ENCODE data around the gene TNFSF10.
A peak's percentile ranks its signal among the peaks of the same experiment; 100 is the strongest.
"Not testable (repeated sequence)": the region's sequence is repeated elsewhere in the genome, so short reads cannot be mapped to it uniquely, and the experiment has no call there.

The TNFSF10 gene

GRCh38 chr3:172522871-172523818 lies at the start of gene TNFSF10:
TSS of gene TNFSF10 (minus strand) at chr3:172523430. CDS start at chr3:172523384, 46 bp downstream.
- H3K27me3 Mint-ChIP-seq: no peaks in the 10 kb centered on the region
- peak; percentile 95 for ATAC-seq
- peaks cover 48% of the 10 kb centered on the region for H3K4me1 Mint-ChIP-seq

GRCh38 chr3:172569128-172570008 lies 46.1 kb upstream of the TNFSF10 start:
- Mint-ChIP-seq H3K9me3 (peaks cover 7% of the 10 kb centered on the region), H3K4me3 (no peak overlapping the region), H3K4me1 (peaks cover 9% of the 10 kb centered on the region), H3K36me3 (no peaks in the 10 kb centered on the region), H3K27me3 (no peaks in the 10 kb centered on the region), H3K27ac (no peak overlapping the region)
- no peak for ATAC-seq

More at GRCh38 chr3:172522871-172523818, at the start of gene TNFSF10:
- Mint-ChIP-seq H3K4me3 (peak within 1 kb of the TSS; percentile 86), H3K9me3 (no peaks in the 10 kb centered on the region), H3K27ac (peak within 1 kb of the TSS; percentile 89), H3K36me3 (no peaks in the 10 kb centered on the region)

- no peak for ATAC-seq
- Mint-ChIP-seq H3K36me3 (no peaks in the 10 kb centered on the region), H3K4me1 (peaks cover 9% of the 10 kb centered on the region), H3K4me3 (no peak overlapping the region), H3K27ac (no peak overlapping the region), H3K9me3 (peaks cover 7% of the 10 kb centered on the region), H3K27me3 (no peaks in the 10 kb centered on the region)
These were observed 45.5 kb upstream of the TNFSF10 start for GRCh38 chr3:172568701-172569100.

DNA sequence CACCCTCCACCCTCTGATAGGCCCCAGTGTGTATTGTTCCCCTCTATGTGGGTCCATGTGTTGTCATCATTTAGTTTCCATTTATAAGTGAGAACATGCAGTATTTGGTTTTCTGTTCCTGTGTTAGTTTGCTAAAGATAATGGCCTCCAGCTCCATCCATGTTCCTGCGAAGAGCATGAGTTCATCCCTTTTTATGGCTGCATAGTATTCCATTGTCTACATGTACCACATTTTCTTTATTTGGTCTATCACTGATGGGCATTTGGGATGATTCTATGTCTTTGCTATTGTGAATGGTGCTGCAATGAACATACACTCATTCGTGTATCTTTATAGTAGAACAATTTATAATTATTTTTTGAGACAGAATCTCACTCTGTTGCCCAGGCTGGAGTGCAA lies 43.6 kb upstream of the TNFSF10 start:
- not testable (repeated sequence) for H3K36me3 Mint-ChIP-seq

GRCh38 chr3:172564499-172564898 lies 41.3 kb upstream of the TNFSF10 start:
- ATAC-seq: no peak
- H3K27me3 Mint-ChIP-seq: no peaks in the 10 kb centered on the region
- peaks cover 27% of the 10 kb centered on the region for H3K4me1 Mint-ChIP-seq
- no peaks in the 10 kb centered on the region for H3K9me3 Mint-ChIP-seq
- no peak overlapping the region for H3K27ac Mint-ChIP-seq
- no peak overlapping the region for H3K4me3 Mint-ChIP-seq
- no peaks in the 10 kb centered on the region for H3K36me3 Mint-ChIP-seq

More for the DNA sequence above, 43.6 kb upstream of the TNFSF10 start:
- not testable (repeated sequence) for H3K4me3 Mint-ChIP-seq, ATAC-seq, H3K27ac Mint-ChIP-seq, H3K9me3 Mint-ChIP-seq, H3K27me3 Mint-ChIP-seq
- H3K4me1 Mint-ChIP-seq: peaks cover 26% of the 10 kb centered on the region

DNA sequence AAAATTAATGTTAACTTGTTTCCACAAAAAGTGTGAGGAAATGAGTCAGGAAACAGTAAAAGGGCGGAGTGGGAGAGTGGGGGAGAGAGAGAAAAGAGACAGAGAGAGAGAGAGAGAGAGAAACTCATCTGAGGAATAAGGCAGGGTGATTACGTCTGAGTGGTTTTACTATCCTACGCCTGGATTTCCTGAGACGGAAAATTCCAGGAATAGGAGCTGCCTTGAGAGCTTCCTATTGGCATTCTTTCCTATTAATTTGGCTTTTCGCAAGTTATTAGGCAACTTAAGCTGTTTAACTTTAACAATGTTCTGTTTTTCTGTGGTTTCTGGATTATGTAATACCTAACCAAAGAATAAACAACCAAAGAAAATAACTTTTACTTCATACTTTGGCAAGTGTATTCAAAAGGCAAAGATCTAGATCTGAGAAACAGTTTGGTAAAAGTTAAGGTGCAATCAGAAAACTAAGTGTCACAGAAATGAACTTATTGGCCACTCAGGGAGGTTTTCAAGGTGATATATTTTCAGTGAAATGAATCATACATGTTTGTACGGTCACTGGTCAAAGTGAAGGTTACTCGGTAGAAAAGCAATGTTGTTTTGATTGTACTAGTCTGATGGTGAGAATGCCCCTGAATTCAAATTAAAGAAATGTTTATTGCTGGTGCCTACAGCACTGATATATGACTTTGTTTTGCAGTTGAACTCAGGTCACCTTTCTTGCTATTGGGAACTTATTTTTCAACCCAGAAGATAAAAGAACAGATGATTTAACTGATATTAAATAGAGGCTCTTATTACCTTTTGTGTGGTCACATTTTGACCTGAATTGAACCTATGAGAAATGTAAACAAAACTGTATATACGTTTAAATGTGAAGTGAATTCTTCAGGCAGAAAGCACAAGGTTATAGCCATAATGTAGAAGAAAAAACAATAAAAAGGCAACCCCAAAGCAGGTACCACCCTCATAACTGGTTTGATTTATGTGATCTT lies 39.9 kb upstream of the TNFSF10 start:
- Mint-ChIP-seq H3K36me3 (no peaks in the 10 kb centered on the region), H3K27ac (peak overlapping the region; percentile 80), H3K4me1 (peaks cover 18% of the 10 kb centered on the region), H3K9me3 (no peaks in the 10 kb centered on the region), H3K27me3 (no peaks in the 10 kb centered on the region), H3K4me3 (peak overlapping the region; percentile 45)
- no peak for ATAC-seq

DNA sequence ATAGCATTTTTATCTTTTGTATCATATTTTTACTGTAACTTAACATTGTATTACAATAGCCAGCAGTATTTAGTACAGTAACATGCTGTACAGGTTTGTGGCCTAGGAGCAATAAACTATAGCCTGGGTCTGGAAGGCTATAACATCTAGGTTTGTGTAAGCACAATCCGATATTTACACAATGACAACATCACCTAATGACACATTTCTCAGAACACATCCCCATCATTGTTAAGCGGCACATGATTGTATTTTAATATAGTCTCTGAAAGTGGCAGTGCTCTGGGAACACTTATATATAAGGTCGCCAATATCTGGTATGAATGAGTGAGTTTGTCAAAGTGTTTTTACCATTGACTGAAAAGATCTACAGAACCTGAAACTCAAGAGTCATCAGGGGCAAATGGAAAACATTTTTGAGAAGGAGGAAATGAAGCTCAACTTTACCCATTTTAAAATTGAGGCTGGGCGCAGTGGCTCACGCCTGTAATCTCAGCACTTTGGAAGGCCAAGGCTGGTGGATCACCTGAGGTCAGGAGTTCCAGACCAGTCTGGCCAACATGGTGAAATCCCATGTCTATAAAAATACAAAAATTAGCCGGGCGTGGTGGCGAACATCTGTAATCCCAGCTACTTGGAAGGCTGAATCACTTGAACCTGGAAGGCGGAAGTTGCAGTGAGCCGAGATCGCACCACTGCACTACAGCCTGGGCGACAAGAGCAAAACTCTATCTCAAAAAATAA lies 38.8 kb upstream of the TNFSF10 start:
- peak overlapping the region; percentile 68 for H3K4me3 Mint-ChIP-seq
- ATAC-seq: peak; percentile 39
- H3K4me1 Mint-ChIP-seq: peaks cover 18% of the 10 kb centered on the region

DNA sequence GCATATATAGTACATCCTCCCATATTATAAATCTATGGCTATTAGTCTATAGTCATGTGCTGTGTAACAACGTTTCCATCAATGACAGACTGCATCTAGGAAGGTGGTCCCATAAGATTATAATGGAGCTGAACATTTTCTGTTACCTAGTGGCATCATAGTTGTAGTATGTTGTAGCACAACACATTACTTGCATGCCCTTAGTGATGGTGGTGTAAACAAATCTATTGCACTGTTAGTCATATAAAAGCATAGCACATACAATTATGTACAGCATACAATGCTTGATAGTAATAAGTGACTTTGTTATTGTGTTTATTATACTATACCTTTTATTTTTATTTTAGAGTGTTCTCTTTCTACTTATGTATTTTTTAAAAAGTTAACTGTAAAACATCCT lies 37.4 kb upstream of the TNFSF10 start:
- Mint-ChIP-seq H3K27me3 (no peaks in the 10 kb centered on the region), H3K9me3 (no peaks in the 10 kb centered on the region), H3K36me3 (no peaks in the 10 kb centered on the region), H3K4me3 (no peak overlapping the region), H3K27ac (no peak overlapping the region), H3K4me1 (peaks cover 18% of the 10 kb centered on the region)
- no peak for ATAC-seq

More for the DNA sequence above, 38.8 kb upstream of the TNFSF10 start:
- H3K27ac Mint-ChIP-seq: peak overlapping the region; percentile 80
- no peaks in the 10 kb centered on the region for H3K36me3 Mint-ChIP-seq
- H3K27me3 Mint-ChIP-seq: no peaks in the 10 kb centered on the region
- no peaks in the 10 kb centered on the region for H3K9me3 Mint-ChIP-seq

- H3K36me3 Mint-ChIP-seq: no peaks in the 10 kb centered on the region
- no peaks in the 10 kb centered on the region for H3K9me3 Mint-ChIP-seq
- H3K27me3 Mint-ChIP-seq: no peaks in the 10 kb centered on the region
- H3K27ac Mint-ChIP-seq: no peak overlapping the region
- no peak overlapping the region for H3K4me3 Mint-ChIP-seq
- no peak for ATAC-seq
- peaks cover 18% of the 10 kb centered on the region for H3K4me1 Mint-ChIP-seq
These were observed 36.8 kb upstream of the TNFSF10 start for GRCh38 chr3:172560026-172560425.

GRCh38 chr3:172559020-172559419 lies 35.8 kb upstream of the TNFSF10 start:
- no peaks in the 10 kb centered on the region for H3K9me3 Mint-ChIP-seq
- H3K36me3 Mint-ChIP-seq: no peaks in the 10 kb centered on the region
- peaks cover 18% of the 10 kb centered on the region for H3K4me1 Mint-ChIP-seq
- H3K27me3 Mint-ChIP-seq: no peaks in the 10 kb centered on the region
- no peak overlapping the region for H3K27ac Mint-ChIP-seq
- ATAC-seq: no peak
- H3K4me3 Mint-ChIP-seq: no peak overlapping the region

DNA sequence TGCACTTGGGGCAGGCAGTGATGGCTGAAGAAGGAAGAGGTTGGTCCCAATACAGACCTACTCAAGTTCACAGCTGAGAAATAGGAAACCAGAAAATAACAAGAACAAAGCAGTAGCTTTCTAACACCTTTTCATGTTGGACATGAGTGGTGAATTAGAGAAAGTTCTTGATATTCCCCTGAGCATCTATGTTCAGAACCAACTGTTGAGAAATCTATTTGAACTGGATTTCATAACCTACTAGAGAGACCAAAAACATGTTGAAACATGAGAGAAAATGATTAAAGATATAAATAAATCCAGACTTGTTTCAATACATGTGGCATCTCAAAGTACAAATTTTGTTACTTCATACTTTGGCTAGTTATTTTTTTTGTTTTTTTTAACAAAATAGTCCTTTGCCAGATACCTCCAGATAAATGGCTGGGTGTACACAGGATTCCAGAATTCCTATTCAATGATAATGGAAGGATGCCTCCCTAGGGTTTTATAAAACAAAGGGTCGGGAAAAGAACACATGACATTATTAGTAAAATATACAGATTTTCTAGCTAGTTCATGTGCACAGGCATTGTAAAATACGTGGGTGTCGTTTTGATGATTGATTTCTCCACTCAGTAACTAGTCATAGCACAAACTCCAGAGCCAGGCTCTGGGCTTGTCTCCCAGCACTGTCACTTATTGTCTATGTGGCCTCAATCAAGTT lies 34.4 kb upstream of the TNFSF10 start:
- Mint-ChIP-seq H3K27me3 (no peaks in the 10 kb centered on the region), H3K27ac (no peak overlapping the region), H3K9me3 (no peaks in the 10 kb centered on the region), H3K4me1 (peaks cover 10% of the 10 kb centered on the region), H3K36me3 (no peaks in the 10 kb centered on the region), H3K4me3 (no peak overlapping the region)
- ATAC-seq: no peak

DNA sequence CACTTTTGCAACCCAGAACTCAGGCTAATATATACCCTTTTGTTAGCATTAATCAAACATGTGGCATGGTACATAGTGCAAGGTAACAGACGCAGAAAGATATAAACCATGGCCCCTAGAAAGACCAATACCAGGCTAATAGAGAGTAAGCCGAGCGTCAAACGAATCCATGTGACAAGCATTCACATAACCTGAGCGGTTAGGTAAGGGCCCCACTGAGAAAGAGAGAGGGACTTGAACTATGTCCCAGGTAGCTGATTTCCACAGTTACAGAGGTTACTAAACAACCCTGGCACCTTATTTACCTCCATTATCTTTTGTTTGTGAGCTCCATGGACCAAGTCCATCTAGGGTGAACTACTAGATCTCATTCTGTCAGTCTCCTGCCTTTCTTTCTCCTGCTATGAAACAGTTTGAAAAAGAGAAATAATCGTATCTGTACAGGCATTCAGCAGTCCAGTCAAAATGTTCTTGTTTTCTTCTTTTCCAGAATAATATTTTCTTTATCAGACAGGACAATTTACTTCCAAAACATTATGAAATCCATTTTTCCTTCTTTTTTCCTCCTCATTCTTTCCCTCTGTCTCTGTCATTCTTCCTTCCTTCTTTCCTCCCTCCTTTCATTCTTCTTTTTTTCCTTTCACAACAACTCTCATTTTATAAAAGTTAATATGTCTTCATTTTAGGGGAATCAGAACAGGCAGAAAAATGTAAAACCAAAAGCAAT lies 30.5 kb upstream of the TNFSF10 start:
- no peaks in the 10 kb centered on the region for H3K27me3 Mint-ChIP-seq
- no peak for ATAC-seq
- no peaks in the 10 kb centered on the region for H3K9me3 Mint-ChIP-seq
- H3K4me3 Mint-ChIP-seq: no peak overlapping the region
- H3K27ac Mint-ChIP-seq: no peak overlapping the region
- no peaks in the 10 kb centered on the region for H3K36me3 Mint-ChIP-seq
- H3K4me1 Mint-ChIP-seq: no peaks in the 10 kb centered on the region

GRCh38 chr3:172552607-172553006 lies 29.4 kb upstream of the TNFSF10 start:
- no peaks in the 10 kb centered on the region for H3K27me3 Mint-ChIP-seq
- H3K36me3 Mint-ChIP-seq: no peaks in the 10 kb centered on the region
- no peak overlapping the region for H3K27ac Mint-ChIP-seq
- no peaks in the 10 kb centered on the region for H3K4me1 Mint-ChIP-seq
- no peak for ATAC-seq
- no peaks in the 10 kb centered on the region for H3K9me3 Mint-ChIP-seq
- H3K4me3 Mint-ChIP-seq: no peak overlapping the region

All from stimulated activated memory B cell treated with anti-CD40 and anti-IgM and Interleukin-4, amounts not matched to agents 10 μg/mL and 1 μg/mL and 100 μg/mL, for 72 hours (primary cell).